ENCODE results near the gene TRPC1.

The TRPC1 gene

GRCh38 chr3:142754494-142754893, 30.7 kb downstream of the TRPC1 start:
- no peak for DNase-seq (ENCODE audit: low read depth)

- no peak for DNase-seq (ENCODE audit: low read depth)
These were observed 44.5 kb downstream of the TRPC1 start for GRCh38 chr3:142768338-142768737.

- no peak for DNase-seq (ENCODE audit: low read depth)
These were observed 54.1 kb downstream of the TRPC1 start for GRCh38 chr3:142777927-142778326.

- no peak for DNase-seq (ENCODE audit: low read depth)
These were observed 54.7 kb downstream of the TRPC1 start for GRCh38 chr3:142778541-142778940.

- DNase-seq (ENCODE audit: low read depth): no peak
These were observed 55.8 kb downstream of the TRPC1 start for GRCh38 chr3:142779591-142779990.

- no peak for DNase-seq (ENCODE audit: low read depth)
These were observed 58.8 kb downstream of the TRPC1 start for GRCh38 chr3:142782616-142783015.

GRCh38 chr3:142784228-142784627, 60.4 kb downstream of the TRPC1 start:
- DNase-seq (ENCODE audit: low read depth): no peak

- no peak for DNase-seq (ENCODE audit: low read depth)
These were observed 62.2 kb downstream of the TRPC1 start for GRCh38 chr3:142785996-142786395.

- DNase-seq (ENCODE audit: low read depth): no peak
These were observed 63.9 kb downstream of the TRPC1 start for GRCh38 chr3:142787719-142788118.

- no peak for DNase-seq (ENCODE audit: low read depth)
These were observed 70.7 kb downstream of the TRPC1 start for GRCh38 chr3:142794508-142794907.

- no peak for DNase-seq (ENCODE audit: low read depth)
These were observed 71.5 kb downstream of the TRPC1 start for GRCh38 chr3:142795332-142795731.

GRCh38 chr3:142796823-142797222, 73.0 kb downstream of the TRPC1 start:
- no peak for DNase-seq (ENCODE audit: low read depth)

- DNase-seq (ENCODE audit: low read depth): no peak
These were observed 77.9 kb downstream of the TRPC1 start for GRCh38 chr3:142801746-142802145.

GRCh38 chr3:142802891-142803290, 79.1 kb downstream of the TRPC1 start:
- no peak for DNase-seq (ENCODE audit: low read depth)

GRCh38 chr3:142808103-142808917, 84.5 kb downstream of the TRPC1 start:
- DNase-seq (ENCODE audit: low read depth): no peak

GRCh38 chr3:142809259-142809658, 85.4 kb downstream of the TRPC1 start:
- DNase-seq (ENCODE audit: low read depth): no peak

GRCh38 chr3:142815803-142816202, 92.0 kb downstream of the TRPC1 start:
- DNase-seq (ENCODE audit: low read depth): no peak

- no peak for DNase-seq (ENCODE audit: low read depth)
These were observed 93.5 kb downstream of the TRPC1 start for GRCh38 chr3:142817356-142817755.

GRCh38 chr3:142817897-142818296, 94.1 kb downstream of the TRPC1 start:
- no peak for DNase-seq (ENCODE audit: low read depth)

GRCh38 chr3:142818651-142819050, 94.8 kb downstream of the TRPC1 start:
- DNase-seq (ENCODE audit: low read depth): no peak

- no peak for DNase-seq (ENCODE audit: low read depth)
These were observed 95.3 kb downstream of the TRPC1 start for GRCh38 chr3:142819179-142819578.

- peak; percentile 32 for DNase-seq (ENCODE audit: low read depth)
These were observed 105.0 kb downstream of the TRPC1 start for GRCh38 chr3:142828703-142829305.

GRCh38 chr3:142837526-142837925, 113.7 kb downstream of the TRPC1 start:
- DNase-seq (ENCODE audit: low read depth): no peak

GRCh38 chr3:142839831-142840230, 116.0 kb downstream of the TRPC1 start:
- no peak for DNase-seq (ENCODE audit: low read depth)
